GM19455 (cell line): Measurements from ENCODE around the gene DHRS2.

ENCODE experiments used
- ATAC-seq: cut with Tn5 transposase; IDR thresholded peaks from one replicate; pipeline ENCODE4 v1.9.1; 2021; ENCODE audit not compliant: unreplicated experiment

DHRS2 gene

GRCh38 chr14:23646648-23647549 lies 10.7 kb downstream of the DHRS2 start:
- no peak for ATAC-seq

- no peak for ATAC-seq
Measured at GRCh38 chr14:23647619-23648018, 11.5 kb downstream of the DHRS2 start.

- ATAC-seq: no peak
Measured at GRCh38 chr14:23648764-23649460, 12.7 kb downstream of the DHRS2 start.

- ATAC-seq: no peak
Measured at GRCh38 chr14:23650506-23650905, 14.3 kb downstream of the DHRS2 start.

- no peak for ATAC-seq
Measured at GRCh38 chr14:23653051-23653450, 16.9 kb downstream of the DHRS2 start.

- ATAC-seq: no peak
Measured at GRCh38 chr14:23654231-23654630, 18.1 kb downstream of the DHRS2 start.

- no peak for ATAC-seq
Measured at GRCh38 chr14:23657959-23658470, 21.9 kb downstream of the DHRS2 start.

GRCh38 chr14:23660290-23661226 lies 24.4 kb downstream of the DHRS2 start:
- no peak for ATAC-seq

- no peak for ATAC-seq
Measured at GRCh38 chr14:23661542-23661941, 25.4 kb downstream of the DHRS2 start.

- no peak for ATAC-seq
Measured at GRCh38 chr14:23663127-23663526, 27.0 kb downstream of the DHRS2 start.

- no peak for ATAC-seq
Measured at GRCh38 chr14:23663711-23664110, 27.5 kb downstream of the DHRS2 start.

- no peak for ATAC-seq
Measured at GRCh38 chr14:23664207-23664885, 28.2 kb downstream of the DHRS2 start.

- ATAC-seq: no peak
Measured at GRCh38 chr14:23665302-23666016, 29.3 kb downstream of the DHRS2 start.

GRCh38 chr14:23667134-23667533 lies 31.0 kb downstream of the DHRS2 start:
- no peak for ATAC-seq

GRCh38 chr14:23669441-23669840 lies 33.3 kb downstream of the DHRS2 start:
- no peak for ATAC-seq

GRCh38 chr14:23670481-23670880 lies 34.3 kb downstream of the DHRS2 start:
- ATAC-seq: no peak

- no peak for ATAC-seq
Measured at GRCh38 chr14:23672200-23672599, 36.0 kb downstream of the DHRS2 start.

GRCh38 chr14:23675337-23675736 lies 39.2 kb downstream of the DHRS2 start:
- no peak for ATAC-seq

GRCh38 chr14:23675906-23676305 lies 39.7 kb downstream of the DHRS2 start:
- ATAC-seq: no peak

GRCh38 chr14:23681337-23681736 lies 45.2 kb downstream of the DHRS2 start:
- ATAC-seq: no peak
